Measurements from ENCODE around the gene RTL1. TPM values are rescaled to one million over a fixed set of nuclear protein-coding genes. Genes with fewer than 3 reads are reported as not detected.

RTL1 gene
- total RNA-seq, 1 experiment from 2014 or later, result not detected

GRCh38 chr14:100905166-100905565, 1.6 kb upstream of the RTL1 start:
- H3K14ac ChIP-seq (ENCODE audit: insufficient read depth, low read length), result no peak overlapping the region
- no peak overlapping the region for H3K9ac ChIP-seq (ENCODE audit: extremely low read depth, insufficient read length, low read length)
- Mint-ChIP-seq H3K9me3 (peaks cover 6 to 7% of the 10 kb centered on the region in 2 experiments), H3K4me1 (peaks cover 24 to 43% of the 10 kb centered on the region in 2 experiments), H3K27ac (no peak overlapping the region), H3K4me3 (peak overlapping the region; percentile 65 to 89; a peak in 4 of 5 replicates), H3K36me3 (ENCODE audit: insufficient read depth in 1 of 3, low read depth in 3 of 3) (peaks cover 0 to 7% (median 2%) of the 10 kb centered on the region in 3 experiments; a peak in 5 of 7 replicates), H3K27me3 (ENCODE audit: low read depth) (peaks cover 70% of the 10 kb centered on the region)
- no peak overlapping the region for H3K56ac ChIP-seq (ENCODE audit: insufficient read length, low read depth, low read length)
- H3K4ac ChIP-seq (ENCODE audit: low read depth, low read length), result no peak overlapping the region
- no peak for DNase-seq
- no peaks in the 10 kb centered on the region for H4K20me1 ChIP-seq (ENCODE audit: control insufficient read depth, insufficient read depth, insufficient read length)
- no CpG with 5 or more reads among the region's 12 CpGs for WGBS (ENCODE audit: extremely low coverage, insufficient read length, low lambda C conversion rate)
- H2BK12ac ChIP-seq (ENCODE audit: insufficient read length, low read depth, low read length), result no peak overlapping the region
- no peak for TF ChIP-seq CTCF (conservative IDR thresholded peaks at IDR 0.05)
- H3K79me2 ChIP-seq (ENCODE audit: insufficient read depth, low read length), result no peaks in the 10 kb centered on the region
- no peak overlapping the region for H3K27ac ChIP-seq (ENCODE audit: insufficient read length, low read depth, low read length)
- no peak overlapping the region for H2BK5ac ChIP-seq (ENCODE audit: insufficient read length, low read length)
- H4K91ac ChIP-seq (ENCODE audit: insufficient read length, low read depth, low read length), result no peak overlapping the region
- no peak overlapping the region for H2AFZ ChIP-seq (ENCODE audit: low read length)
- H2AK5ac ChIP-seq (ENCODE audit: insufficient read length, low read length), result no peak overlapping the region
- no peak overlapping the region for H4K5ac ChIP-seq (ENCODE audit: insufficient read length, low read depth, low read length)
- H3K4me1 ChIP-seq (ENCODE audit: insufficient read depth, low read length), result no peaks in the 10 kb centered on the region
- no peak overlapping the region for H4K8ac ChIP-seq (replicated peaks; ENCODE audit: insufficient read length, low read depth, low read length)
- H3K27me3 ChIP-seq (ENCODE audit: insufficient read depth, low read length), result peaks cover 6% of the 10 kb centered on the region; the same call in 1 of the 2 replicates
- H3K9me3 ChIP-seq (ENCODE audit: control insufficient read depth, low read depth, low read length), result no peaks in the 10 kb centered on the region
- H2BK15ac ChIP-seq (ENCODE audit: low read depth, low read length), result no peak overlapping the region
- H3K23me2 ChIP-seq (ENCODE audit: insufficient read length, low read depth, low read length, poor library complexity, severe bottlenecking), result peaks cover 7% of the 10 kb centered on the region
- peak overlapping the region; percentile 58 for H3K4me2 ChIP-seq (ENCODE audit: insufficient read depth, insufficient read length, low read length)
- H3K79me1 ChIP-seq (ENCODE audit: insufficient read depth, low read depth, low read length, poor library complexity, severe bottlenecking), result no peaks in the 10 kb centered on the region
- no peak overlapping the region for H2BK20ac ChIP-seq (ENCODE audit: low read depth, low read length, poor library complexity, severe bottlenecking)
- H2BK120ac ChIP-seq (ENCODE audit: low read depth, low read length, poor library complexity, severe bottlenecking), result no peak overlapping the region
- H3K23ac ChIP-seq (ENCODE audit: insufficient read length, low read depth, low read length), result no peak overlapping the region
- H3T11ph ChIP-seq (ENCODE audit: low read length), result no peak overlapping the region
- no peak overlapping the region for H3K18ac ChIP-seq (ENCODE audit: insufficient read length, low read depth, low read length)

Measured in H9 (cell line).